Breast epithelium (tissue), 4 donors: ENCODE data around the gene SMAD7. TPM values are rescaled to one million over a fixed set of nuclear protein-coding genes. Genes with fewer than 3 reads are reported as not detected.

ENCODE experiments used
- DNase-seq, 2 donors: peaks; one replicate each; pipeline ENCODE4 v3.0.0-alpha.2; 2019; ENCODE audit warnings: low spot score in 2 of 2
- H3K27ac ChIP-seq, 2 donors: fragments of 200-600 bp; sonication (generic) in 1 of 2; one replicate each; pipeline ENCODE4 v1.5.1; 2016 to 2019; ENCODE audit warnings: mild to moderate bottlenecking in 1 of 2
- H3K27me3 ChIP-seq, 2 donors: fragments of 200-600 bp; sonication (generic) in 1 of 2; one replicate each; pipeline versions ENCODE4 v1.5.1 to v1.6.0; 2017 to 2019; ENCODE audit warnings: control low read depth in 1 of 2, mild to moderate bottlenecking in 1 of 2
- H3K36me3 ChIP-seq: fragments of 200-600 bp; one replicate; pipeline ENCODE4 v1.5.1; 2019
- H3K4me1 ChIP-seq, 2 donors: fragments of 200-600 bp; sonication (generic); one replicate each; pipeline ENCODE4 v1.5.1; 2016 to 2019; ENCODE audit warnings: control low read depth in 1 of 2
- H3K4me3 ChIP-seq, 3 donors: fragments of 200-600 bp; sonication (generic); 1 replicate in 2 of 3; 2 replicates in 1 of 3; pipeline ENCODE4 v1.5.1; 2016 to 2019; ENCODE audit warnings: mild to moderate bottlenecking in 3 of 3, moderate library complexity in 2 of 3
- H3K9me3 ChIP-seq, 2 donors: fragments of 200-600 bp; sonication (generic) in 1 of 2; one replicate each; pipeline ENCODE4 v1.5.1; 2016 to 2019; ENCODE audit warnings: control low read depth in 1 of 2
- CTCF ChIP-seq, 3 donors: fragments of 450-650 bp; IDR thresholded peaks; one replicate each; pipeline ENCODE4 v1.5.1; 2016 to 2017; ENCODE audit warnings: antibody characterized with exemption in 3 of 3, mild to moderate bottlenecking in 3 of 3, moderate library complexity in 3 of 3
- POLR2A ChIP-seq: fragments of 450-650 bp; IDR thresholded peaks from one replicate; pipeline ENCODE4 v1.6.1; 2016; ENCODE audit warnings: antibody characterized with exemption, mild to moderate bottlenecking, moderate library complexity
- POLR2AphosphoS5 ChIP-seq, 3 donors: sonication (generic); formaldehyde crosslinking; IDR thresholded peaks; one replicate each; pipeline ENCODE4 v1.6.1; 2017; ENCODE audit warnings: antibody characterized with exemption in 3 of 3
- intact Hi-C: fragments of 100-400 bp; cut with DNase I; formaldehyde crosslinking; loops from one replicate; pipeline ENCODE4 v1.15.1; 2023; ENCODE audit warnings: low total_unique reads
- total RNA-seq, 3 donors: library from RNA; depleted of rRNA; stranded (reverse); fragments of >200 nt; gene quantifications; one replicate each; pipeline ENCODE4 v1.1.0, GENCODE V29; 2016

The SMAD7 gene
- total RNA-seq, 3 donors from 2014 or later, result 17.4 to 21.2 (median 20.6) TPM

GRCh38 chr18:48920408-48921038 lies 30.2 kb downstream of the SMAD7 start:
- Histone ChIP-seq H3K36me3 (no peaks in the 10 kb centered on the region), H3K4me3 (no peak overlapping the region), H3K9me3 (no peaks in the 10 kb centered on the region), H3K27ac (no peak overlapping the region), H3K4me1 (peaks cover 6 to 10% of the 10 kb centered on the region in 2 donors), H3K27me3 (no peaks in the 10 kb centered on the region)
- TF ChIP-seq POLR2AphosphoS5 (IDR thresholded peaks at IDR 0.05), result no peak
- no peak for TF ChIP-seq POLR2A
- TF ChIP-seq CTCF (IDR thresholded peaks at IDR 0.05), result no peak
- DNase-seq, result no peak
- intact Hi-C loops, result no loop called here

- Histone ChIP-seq H3K36me3 (no peaks in the 10 kb centered on the region), H3K4me1 (peaks cover 0 to 6% of the 10 kb centered on the region in 2 donors), H3K27me3 (no peaks in the 10 kb centered on the region), H3K9me3 (no peaks in the 10 kb centered on the region), H3K4me3 (no peak overlapping the region), H3K27ac (no peak overlapping the region)
- DNase-seq, result no peak
- TF ChIP-seq POLR2A, result no peak
- no peak for TF ChIP-seq POLR2AphosphoS5 (IDR thresholded peaks at IDR 0.05)
- no peak for TF ChIP-seq CTCF (IDR thresholded peaks at IDR 0.05)
- intact Hi-C loops, result no loop called here
These were observed 31.2 kb downstream of the SMAD7 start for GRCh38 chr18:48919547-48919946.

- Histone ChIP-seq H3K4me3 (no peak overlapping the region), H3K9me3 (no peaks in the 10 kb centered on the region), H3K27me3 (no peaks in the 10 kb centered on the region), H3K36me3 (no peaks in the 10 kb centered on the region), H3K27ac (no peak overlapping the region), H3K4me1 (peaks cover 0 to 5% of the 10 kb centered on the region in 2 donors)
- TF ChIP-seq CTCF (IDR thresholded peaks at IDR 0.05) (no peak), POLR2A (no peak), POLR2AphosphoS5 (IDR thresholded peaks at IDR 0.05) (no peak)
- intact Hi-C loops, result no loop called here
- no peak for DNase-seq
These were observed 31.9 kb downstream of the SMAD7 start for GRCh38 chr18:48918660-48919456.

GRCh38 chr18:48917579-48918517 lies 32.9 kb downstream of the SMAD7 start:
- Histone ChIP-seq H3K4me1 (no peaks in the 10 kb centered on the region), H3K27ac (no peak overlapping the region), H3K27me3 (no peaks in the 10 kb centered on the region), H3K36me3 (no peaks in the 10 kb centered on the region), H3K9me3 (no peaks in the 10 kb centered on the region), H3K4me3 (no peak overlapping the region)
- no peak for DNase-seq
- intact Hi-C loops, result no loop called here
- TF ChIP-seq POLR2A (no peak), POLR2AphosphoS5 (IDR thresholded peaks at IDR 0.05) (no peak), CTCF (IDR thresholded peaks at IDR 0.05) (no peak)
